A673 (cell line): ENCODE measurements around the gene SIRPG. TPM values are rescaled to one million over a fixed set of nuclear protein-coding genes. Genes with fewer than 3 reads are reported as not detected.

Experiments used
- BruUV-seq: library from RNA; stranded (reverse); fragments of 400-500 nt; replicated peaks from 2 replicates; lab custom pipeline; 2021; lab: Mats Ljungman, UMichigan
- CTCF ChIA-PET: fragments of 300-600 bp; sonication (Branson Sonifier 250); formaldehyde crosslinking; loops from one replicate; lab custom pipeline; 2022; ENCODE audit warnings: antibody characterized with exemption; lab: Charles Lee
- POLR2A ChIA-PET: fragments of 300-600 bp; sonication (Branson Sonifier 250); formaldehyde crosslinking; loops from one replicate; lab custom pipeline; 2022; ENCODE audit warnings: antibody characterized with exemption; ENCODE audit not compliant: low non-redundant PET; lab: Charles Lee
- DNase-seq: peaks from one replicate; pipeline ENCODE4 v3.0.0-alpha.2; 2015; ENCODE audit warnings: low spot score
- H3K27ac ChIP-seq: fragments of 200-600 bp; sonication (generic); 2 replicates; pipeline ENCODE4 v1.5.1; 2016; ENCODE audit warnings: mixed run types, low read depth, mild to moderate bottlenecking, mixed read lengths, antibody characterized with exemption, low read length; ENCODE audit not compliant: poor library complexity, severe bottlenecking
- H3K27me3 ChIP-seq: fragments of 200-600 bp; sonication (generic); replicated peaks from 2 replicates; pipeline ENCODE4 v1.6.1; 2017; ENCODE audit warnings: mixed run types, low read depth, mild to moderate bottlenecking, mixed read lengths, antibody characterized with exemption, low read length; ENCODE audit not compliant: insufficient read depth, poor library complexity
- H3K36me3 ChIP-seq: fragments of 200-600 bp; sonication (generic); 2 replicates; pipeline ENCODE4 v1.6.1; 2016; ENCODE audit warnings: mixed run types, mild to moderate bottlenecking, mixed read lengths, antibody characterized with exemption, low read length; ENCODE audit not compliant: insufficient read depth, poor library complexity, severe bottlenecking
- H3K4me1 ChIP-seq: fragments of 200-600 bp; sonication (generic); 2 replicates; pipeline ENCODE4 v1.6.1; 2017; ENCODE audit warnings: mixed run types, mild to moderate bottlenecking, mixed read lengths, antibody characterized with exemption, low read length; ENCODE audit not compliant: insufficient read depth, poor library complexity, severe bottlenecking
- H3K4me3 ChIP-seq: fragments of 200-600 bp; sonication (generic); 2 replicates; pipeline ENCODE4 v1.5.1; 2016; ENCODE audit warnings: low read depth, mixed run types, mild to moderate bottlenecking, mixed read lengths, low read length; ENCODE audit not compliant: poor library complexity, severe bottlenecking
- H3K9me3 ChIP-seq: fragments of 200-600 bp; sonication (generic); 2 replicates; pipeline ENCODE4 v1.6.1; 2016; ENCODE audit warnings: mixed run types, low read depth, mild to moderate bottlenecking, mixed read lengths, antibody characterized with exemption, low read length; ENCODE audit not compliant: poor library complexity, severe bottlenecking
- CTCF ChIP-seq: fragments of 300-800, 200-600 bp; sonication (generic); conservative IDR thresholded peaks from 2 replicates; pipeline ENCODE4 v1.5.1; 2017; ENCODE audit warnings: low read depth, mild to moderate bottlenecking, antibody characterized with exemption, low read length, moderate library complexity, mixed read lengths
- EZH2 ChIP-seq: fragments of 200-600 bp; sonication (generic); IDR thresholded peaks from 2 replicates; pipeline ENCODE4 v1.6.1; 2017; ENCODE audit warnings: borderline replicate concordance, low read depth, mild to moderate bottlenecking, mixed read lengths, antibody characterized with exemption, low read length; ENCODE audit not compliant: poor library complexity, severe bottlenecking
- intact Hi-C: fragments of 100-400 bp; cut with micrococcal nuclease; formaldehyde crosslinking; loops from one replicate; pipeline ENCODE4 v1.10.0; 2022; ENCODE audit not compliant: unreplicated experiment
- total RNA-seq: library from RNA; stranded (reverse); gene quantifications from 2 replicates; pipeline ENCODE4 v1.2.3, GENCODE V29; 2021

The SIRPG gene
- total RNA-seq, 1 experiment from 2014 or later: not detected

GRCh38 chr20:1697592-1697991 lies 40.0 kb upstream of the SIRPG start:
- POLR2A ChIA-PET: no interaction called here
- no TSS peak for BruUV-seq
- no peaks in the 10 kb centered on the region for H3K4me1 ChIP-seq
- H3K27ac ChIP-seq: no peak overlapping the region
- H3K9me3 ChIP-seq: no peaks in the 10 kb centered on the region
- TF ChIP-seq CTCF: no peak
- no peak for TF ChIP-seq EZH2
- intact Hi-C loops: no loop called here
- no peaks in the 10 kb centered on the region for H3K36me3 ChIP-seq
- CTCF ChIA-PET: no interaction called here
- peaks cover 12% of the 10 kb centered on the region for H3K27me3 ChIP-seq
- H3K4me3 ChIP-seq: no peak overlapping the region
- DNase-seq: no peak

GRCh38 chr20:1696521-1697209 lies 39.1 kb upstream of the SIRPG start:
- ChIA-PET POLR2A (no interaction called here), CTCF (no interaction called here)
- Histone ChIP-seq H3K4me3 (no peak overlapping the region), H3K27me3 (peaks cover 11% of the 10 kb centered on the region), H3K4me1 (no peaks in the 10 kb centered on the region), H3K36me3 (no peaks in the 10 kb centered on the region), H3K9me3 (no peaks in the 10 kb centered on the region), H3K27ac (no peak overlapping the region)
- intact Hi-C loops: no loop called here
- BruUV-seq: no TSS peak
- TF ChIP-seq CTCF (no peak), EZH2 (no peak)
- no peak for DNase-seq

GRCh38 chr20:1694672-1695071 lies 37.1 kb upstream of the SIRPG start:
- TF ChIP-seq CTCF (no peak), EZH2 (no peak)
- no peaks in the 10 kb centered on the region for H3K36me3 ChIP-seq
- POLR2A ChIA-PET: no interaction called here
- no TSS peak for BruUV-seq
- CTCF ChIA-PET: no interaction called here
- no peak overlapping the region for H3K27ac ChIP-seq
- no peak overlapping the region for H3K4me3 ChIP-seq
- H3K4me1 ChIP-seq: no peaks in the 10 kb centered on the region
- no peak for DNase-seq
- intact Hi-C loops: no loop called here
- no peaks in the 10 kb centered on the region for H3K9me3 ChIP-seq
- H3K27me3 ChIP-seq: peaks cover 14% of the 10 kb centered on the region
